HG02571 (cell line): ENCODE data around the gene LRCH3.

Experiments
- ATAC-seq: cut with Tn5 transposase; IDR thresholded peaks from one replicate; pipeline ENCODE4 v1.9.1; 2021; ENCODE audit warnings: mild to moderate bottlenecking, moderate library complexity; ENCODE audit not compliant: unreplicated experiment

LRCH3 gene

GRCh38 chr3:197791113-197791891 lies at the start of gene LRCH3:
LRCH3 (plus strand) TSS chr3:197791254; CDS start chr3:197791279, 25 bp downstream.
- ATAC-seq = peak; percentile 81

- ATAC-seq = no peak
Observed at GRCh38 chr3:197742787-197743186, 48.3 kb upstream of the LRCH3 start.

- ATAC-seq = no peak
Observed at GRCh38 chr3:197746209-197746608, 44.8 kb upstream of the LRCH3 start.

GRCh38 chr3:197746801-197747237 lies 44.2 kb upstream of the LRCH3 start:
- ATAC-seq = no peak

GRCh38 chr3:197748597-197749314 lies 42.3 kb upstream of the LRCH3 start:
- no peak for ATAC-seq

GRCh38 chr3:197749315-197749600 lies 41.8 kb upstream of the LRCH3 start:
- ATAC-seq = peak; percentile 27

GRCh38 chr3:197749601-197750395 lies 41.3 kb upstream of the LRCH3 start, which contains the start of gene FYTTD1:
FYTTD1 (plus strand) TSS chr3:197749883; CDS start chr3:197749972, 89 bp downstream.
- ATAC-seq = peak; percentile 71

GRCh38 chr3:197750396-197750831 lies 40.6 kb upstream of the LRCH3 start:
- peak; percentile 33 for ATAC-seq

GRCh38 chr3:197750858-197751737 lies 40.0 kb upstream of the LRCH3 start:
- no peak for ATAC-seq

- no peak for ATAC-seq
Observed at GRCh38 chr3:197752107-197752506, 38.9 kb upstream of the LRCH3 start.

GRCh38 chr3:197753263-197753662 lies 37.8 kb upstream of the LRCH3 start:
- ATAC-seq = no peak

- no peak for ATAC-seq
Observed at GRCh38 chr3:197756704-197757103, 34.4 kb upstream of the LRCH3 start.

GRCh38 chr3:197758512-197758911 lies 32.5 kb upstream of the LRCH3 start:
- ATAC-seq = no peak

- no peak for ATAC-seq
Observed at GRCh38 chr3:197761784-197762183, 29.3 kb upstream of the LRCH3 start.

GRCh38 chr3:197775317-197775716 lies 15.7 kb upstream of the LRCH3 start:
- no peak for ATAC-seq

- no peak for ATAC-seq
Observed at GRCh38 chr3:197782230-197782629, 8.8 kb upstream of the LRCH3 start.

GRCh38 chr3:197784019-197784585 lies 7.0 kb upstream of the LRCH3 start:
- ATAC-seq = no peak

- ATAC-seq = no peak
Observed at GRCh38 chr3:197787412-197787811, 3.6 kb upstream of the LRCH3 start.

GRCh38 chr3:197789309-197789708 lies 1.7 kb upstream of the LRCH3 start:
- ATAC-seq = no peak

- no peak for ATAC-seq
Observed at GRCh38 chr3:197790033-197790432, 1.0 kb upstream of the LRCH3 start.
